Hindlimb muscle (tissue), 1 donor: ENCODE results near the gene EIF2S3B. TPM values are rescaled to one million over a fixed set of nuclear protein-coding genes. Genes with fewer than 3 reads are reported as not detected.

Experiments used
- DNase-seq: peaks from one replicate; pipeline ENCODE4 v3.0.0-alpha.2; 2013
- polyA plus RNA-seq: library from polyadenylated mRNA; unstranded; fragments of 120-200 nt; gene quantifications from one replicate; pipeline ENCODE4 v1.2.1, GENCODE V29; 2013; ENCODE audit not compliant: insufficient read length

Gene EIF2S3B
- polyA plus RNA-seq, 1 donor: 0.71 TPM

DNA sequence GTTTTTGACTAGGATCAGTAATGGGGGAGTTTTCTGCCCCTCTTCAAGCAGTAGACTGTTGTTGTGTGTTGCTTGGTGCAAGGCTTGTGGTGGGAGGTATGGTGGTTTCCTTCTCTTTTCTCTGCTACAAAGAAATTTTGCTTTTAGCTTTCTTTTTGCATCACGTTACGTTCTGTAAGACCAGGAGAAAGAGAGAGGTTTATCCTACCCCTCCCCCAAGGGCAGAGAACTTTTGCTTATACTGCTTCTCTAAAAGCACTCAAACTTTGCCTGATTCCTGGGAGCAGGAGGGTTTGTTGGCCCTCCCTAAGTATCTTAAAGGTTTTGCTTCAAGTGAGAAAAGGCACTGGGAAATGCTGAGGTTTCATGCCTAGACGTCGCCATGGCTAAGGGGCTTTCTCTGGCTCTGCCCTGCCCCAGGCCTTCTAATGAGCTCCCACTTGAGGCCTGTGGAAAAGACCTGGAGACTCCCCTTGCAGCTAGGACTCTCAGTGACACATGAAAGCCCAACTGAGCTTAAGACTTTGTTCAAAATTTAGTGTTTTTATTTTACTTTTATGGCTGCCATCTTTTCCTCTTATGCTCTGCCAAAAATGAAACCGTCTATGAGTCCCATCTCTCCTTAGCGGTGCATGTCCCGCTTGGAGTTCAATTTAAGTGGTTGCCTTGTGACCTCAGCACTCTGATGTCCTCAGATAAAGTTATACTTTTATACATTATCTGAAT is 49.2 kb downstream of the EIF2S3B start:
- no peak for DNase-seq

DNA sequence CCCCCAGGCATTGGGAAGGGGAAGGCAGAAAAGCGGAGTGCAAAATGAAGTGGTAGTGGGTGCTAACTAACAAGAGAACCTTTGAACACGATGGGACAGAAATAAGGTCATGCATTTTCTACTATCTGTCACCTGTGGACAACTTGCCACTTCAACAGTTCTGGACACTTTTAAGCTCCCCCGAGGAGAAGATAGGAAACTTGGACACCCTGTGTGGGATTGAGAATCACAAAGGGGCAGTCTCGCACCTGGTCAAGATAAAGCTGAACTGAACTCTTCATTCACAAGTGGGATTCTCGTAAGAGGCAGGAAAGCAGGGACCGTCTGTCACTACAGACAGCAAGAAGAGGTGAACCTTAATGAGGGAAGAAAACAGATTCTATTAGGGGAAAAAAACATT is 51.6 kb downstream of the EIF2S3B start:
- DNase-seq: no peak

DNA sequence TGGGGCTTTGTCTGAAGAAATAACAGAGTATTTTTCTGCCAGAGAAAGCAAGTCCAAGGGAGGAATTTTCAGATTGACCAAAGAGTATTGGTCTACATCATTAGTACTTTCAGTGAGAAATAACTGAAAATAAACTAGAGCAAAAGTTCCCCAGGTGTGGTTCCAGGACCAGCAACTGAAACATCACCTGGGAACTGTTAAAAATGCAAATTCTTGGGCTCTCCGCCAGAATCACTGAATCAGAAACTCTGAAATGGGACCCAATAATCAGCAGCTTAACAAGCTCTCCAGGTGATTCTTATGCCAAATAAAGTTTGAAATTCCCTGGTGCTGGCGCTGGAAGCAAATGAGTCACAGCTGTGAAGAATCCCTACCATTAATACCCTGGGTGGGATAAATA is 52.1 kb downstream of the EIF2S3B start:
- DNase-seq: no peak

Other genes with a start within 250 kb of the EIF2S3B start
- 0.59 TPM for gene KLRD1, start 198.0 kb upstream of the EIF2S3B start, polyA plus RNA-seq
- 0.48 TPM for gene KLRK1, start 115.8 kb upstream of the EIF2S3B start, polyA plus RNA-seq
- gene KLRC4, start 96.1 kb upstream of the EIF2S3B start, polyA plus RNA-seq: not detected
- gene KLRC3, start 85.3 kb upstream of the EIF2S3B start, polyA plus RNA-seq: not detected
- not detected for gene KLRC2, start 69.9 kb upstream of the EIF2S3B start, polyA plus RNA-seq
- gene KLRC1, start 52.5 kb upstream of the EIF2S3B start, polyA plus RNA-seq: 0.30 TPM
- gene MAGOHB, start 107.7 kb downstream of the EIF2S3B start, polyA plus RNA-seq: 16.5 TPM
- not detected for gene STYK1, start 168.2 kb downstream of the EIF2S3B start, polyA plus RNA-seq
- gene YBX3, start 217.4 kb downstream of the EIF2S3B start, polyA plus RNA-seq: 1,103 TPM